Neural progenitor cell (in vitro differentiated cells): Measurements from ENCODE around the gene CACNG5.

Experiments used
- EZH2 ChIP-seq: fragments of 200-600 bp; sonication (generic); IDR thresholded peaks from 2 replicates; pipeline ENCODE4 v1.6.1; 2017; ENCODE audit warnings: antibody characterized with exemption, mild to moderate bottlenecking, moderate library complexity
- EZH2phosphoT487 ChIP-seq: fragments of 200-600 bp; sonication (generic); IDR thresholded peaks from 2 replicates; pipeline ENCODE4 v1.6.1; 2017; ENCODE audit warnings: antibody characterized with exemption
- TF ChIP-seq, protein P1 (sequence below): fragments of 200-600 bp; sonication (generic); IDR thresholded peaks from 2 replicates; pipeline ENCODE4 v1.5.1; 2017; ENCODE audit warnings: antibody characterized with exemption, mild to moderate bottlenecking

DNA sequence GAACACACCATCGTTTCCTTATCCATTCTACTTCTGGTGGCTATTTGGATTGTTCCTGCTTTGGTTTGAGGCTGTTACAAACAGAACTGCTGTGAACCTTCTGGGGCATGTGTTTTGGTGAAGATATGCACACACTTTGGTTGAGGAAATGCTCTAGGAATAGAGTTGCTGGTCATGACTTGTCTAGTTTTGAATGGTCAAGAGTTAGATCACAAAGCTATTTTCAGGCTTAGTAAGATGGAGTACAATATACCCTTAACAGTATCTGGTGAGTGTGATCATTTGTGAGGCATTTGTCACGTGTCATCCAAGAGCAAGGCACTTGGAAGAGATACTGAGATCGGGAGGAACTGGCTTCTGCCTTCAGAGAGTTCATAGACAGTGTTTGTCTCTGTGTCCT is 47.0 kb upstream of the CACNG5 start:
- TF ChIP-seq, protein P1, sequence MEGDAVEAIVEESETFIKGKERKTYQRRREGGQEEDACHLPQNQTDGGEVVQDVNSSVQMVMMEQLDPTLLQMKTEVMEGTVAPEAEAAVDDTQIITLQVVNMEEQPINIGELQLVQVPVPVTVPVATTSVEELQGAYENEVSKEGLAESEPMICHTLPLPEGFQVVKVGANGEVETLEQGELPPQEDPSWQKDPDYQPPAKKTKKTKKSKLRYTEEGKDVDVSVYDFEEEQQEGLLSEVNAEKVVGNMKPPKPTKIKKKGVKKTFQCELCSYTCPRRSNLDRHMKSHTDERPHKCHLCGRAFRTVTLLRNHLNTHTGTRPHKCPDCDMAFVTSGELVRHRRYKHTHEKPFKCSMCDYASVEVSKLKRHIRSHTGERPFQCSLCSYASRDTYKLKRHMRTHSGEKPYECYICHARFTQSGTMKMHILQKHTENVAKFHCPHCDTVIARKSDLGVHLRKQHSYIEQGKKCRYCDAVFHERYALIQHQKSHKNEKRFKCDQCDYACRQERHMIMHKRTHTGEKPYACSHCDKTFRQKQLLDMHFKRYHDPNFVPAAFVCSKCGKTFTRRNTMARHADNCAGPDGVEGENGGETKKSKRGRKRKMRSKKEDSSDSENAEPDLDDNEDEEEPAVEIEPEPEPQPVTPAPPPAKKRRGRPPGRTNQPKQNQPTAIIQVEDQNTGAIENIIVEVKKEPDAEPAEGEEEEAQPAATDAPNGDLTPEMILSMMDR: no peak
- no peak for TF ChIP-seq EZH2phosphoT487
- no peak for TF ChIP-seq EZH2
